Measurements from ENCODE around the gene CYP4F11. TPM values are rescaled to one million over a fixed set of nuclear protein-coding genes. Genes with fewer than 3 reads are reported as not detected.

The CYP4F11 gene
- total and polyA plus RNA-seq, 12 donors: 0.18 to 10.5 (median 2.5) TPM; not detected in 2

- H3K27ac ChIP-seq: no peak overlapping the region
- H3K4me3 ChIP-seq: no peak overlapping the region
- H3K9me3 ChIP-seq (replicated peaks in 1 of 3): no peaks in the 10 kb centered on the region
- no peaks in the 10 kb centered on the region for H3K4me1 ChIP-seq (replicated peaks in 1 of 2)
- intact Hi-C loops (cut with DNase I): no loop called here
- 60 to 80% (median 65%) methylated on average over 5 to 6 of the region's 6 CpGs for WGBS, 4 donors
- no peak for TF ChIP-seq POLR2A (IDR thresholded peaks at IDR 0.05)
- TF ChIP-seq CTCF (IDR thresholded peaks at IDR 0.05): no peak
- DNase-seq: no peak
- no peaks in the 10 kb centered on the region for H3K36me3 ChIP-seq (replicated peaks in 1 of 2)
- H3K27me3 ChIP-seq: peaks cover 6% of the 10 kb centered on the region
These were observed 28.0 kb upstream of the CYP4F11 start for GRCh38 chr19:15962319-15962718.

- TF ChIP-seq POLR2A (IDR thresholded peaks at IDR 0.05): no peak
- no peak for TF ChIP-seq CTCF (IDR thresholded peaks at IDR 0.05)
- no peaks in the 10 kb centered on the region for H3K9me3 ChIP-seq (replicated peaks in 1 of 3)
- H3K4me1 ChIP-seq (replicated peaks in 1 of 2): no peaks in the 10 kb centered on the region
- peaks cover 8% of the 10 kb centered on the region for H3K27me3 ChIP-seq
- no peak for DNase-seq
- intact Hi-C loops (cut with DNase I): no loop called here
- no peak overlapping the region for H3K27ac ChIP-seq
- 66 to 87% (median 79%) methylated on average over 5 to 6 of the region's 6 CpGs for WGBS, 4 donors
- no peak overlapping the region for H3K4me3 ChIP-seq
- H3K36me3 ChIP-seq (replicated peaks in 1 of 2): no peaks in the 10 kb centered on the region
These were observed 20.5 kb upstream of the CYP4F11 start for GRCh38 chr19:15954820-15955219.

- no peak within 1 kb of the TSS for H3K27ac ChIP-seq
- no peaks in the 10 kb centered on the region for H3K4me1 ChIP-seq (replicated peaks in 1 of 2)
- no peak within 1 kb of the TSS for H3K4me3 ChIP-seq
- no peaks in the 10 kb centered on the region for H3K9me3 ChIP-seq (replicated peaks in 1 of 3)
- no peak for TF ChIP-seq CTCF (IDR thresholded peaks at IDR 0.05)
- no peak for TF ChIP-seq POLR2A (IDR thresholded peaks at IDR 0.05)
- H3K27me3 ChIP-seq: peaks cover 4% of the 10 kb centered on the region
- DNase-seq: no peak
- H3K36me3 ChIP-seq (replicated peaks in 1 of 2): no peaks in the 10 kb centered on the region
- intact Hi-C loops (cut with DNase I): no loop called here
These were observed 14.1 kb upstream of the CYP4F11 start, which contains the start of gene OR10H4 for GRCh38 chr19:15948223-15949058. Gene OR10H4, plus strand, starts transcription at chr19:15949008. Its CDS starts 0 bp downstream, at chr19:15949008.

GRCh38 chr19:15945301-15945700 lies 11.0 kb upstream of the CYP4F11 start:
- H3K4me3 ChIP-seq: no peak overlapping the region
- intact Hi-C loops (cut with DNase I): no loop called here
- no peaks in the 10 kb centered on the region for H3K4me1 ChIP-seq (replicated peaks in 1 of 2)
- no peak overlapping the region for H3K27ac ChIP-seq
- peak in 3 of 7 donors; percentile 29 to 85 (median 41) for DNase-seq
- TF ChIP-seq CTCF (IDR thresholded peaks at IDR 0.05): no peak
- no peak for TF ChIP-seq POLR2A (IDR thresholded peaks at IDR 0.05)
- H3K9me3 ChIP-seq (replicated peaks in 1 of 3): no peaks in the 10 kb centered on the region
- 23 to 34% (median 26%) methylated on average over 4 of the region's 4 CpGs for WGBS, 4 donors
- H3K36me3 ChIP-seq (replicated peaks in 1 of 2): no peaks in the 10 kb centered on the region
- peaks cover 14% of the 10 kb centered on the region for H3K27me3 ChIP-seq
